GM13977 (cell line): ENCODE data around the gene ZNF654.

Experiments used
- DNase-seq: peaks from one replicate; pipeline ENCODE4 v3.0.0; 2012; ENCODE audit warnings: low spot score
- CTCF ChIP-seq: IDR thresholded peaks from 2 replicates; pipeline ENCODE4 v1.5.1; 2012; ENCODE audit warnings: mild to moderate bottlenecking, control low read depth; ENCODE audit not compliant: insufficient read depth; ENCODE audit errors: extremely low read depth, missing control alignments
- in situ Hi-C: fragments of 300-500 bp; cut with MboI; formaldehyde crosslinking; loops from one replicate; pipeline ENCODE4 v1.12.0; 2022; ENCODE audit warnings: low sequenced_read_pairs, low pct_unique_long_range_greater_than_20kb, mixed read lengths, inconsistent platforms; ENCODE audit not compliant: unreplicated experiment

The ZNF654 gene

GRCh38 chr3:88132894-88133293 lies 73.8 kb downstream of the ZNF654 start:
- no peak for DNase-seq
- in situ Hi-C loops, result no loop called here
- TF ChIP-seq CTCF, result no peak

- no peak for DNase-seq
- no peak for TF ChIP-seq CTCF
- in situ Hi-C loops, result no loop called here
Measured at GRCh38 chr3:88133711-88134263, 74.7 kb downstream of the ZNF654 start.

GRCh38 chr3:88137836-88138235 lies 78.8 kb downstream of the ZNF654 start:
- no peak for DNase-seq
- TF ChIP-seq CTCF, result no peak
- in situ Hi-C loops, result no loop called here

GRCh38 chr3:88141458-88142083 lies 82.5 kb downstream of the ZNF654 start:
- DNase-seq, result no peak
- no peak for TF ChIP-seq CTCF
- in situ Hi-C loops, result no loop called here

GRCh38 chr3:88142094-88142624 lies 83.1 kb downstream of the ZNF654 start:
- in situ Hi-C loops, result no loop called here
- no peak for TF ChIP-seq CTCF
- DNase-seq, result no peak

- in situ Hi-C loops, result no loop called here
- TF ChIP-seq CTCF, result no peak
- DNase-seq, result no peak
Measured at GRCh38 chr3:88147261-88147660, 88.2 kb downstream of the ZNF654 start.

- TF ChIP-seq CTCF, result no peak
- in situ Hi-C loops, result no loop called here
- no peak for DNase-seq
Measured at GRCh38 chr3:88148651-88149050, 89.6 kb downstream of the ZNF654 start.
